Measurements from ENCODE around the gene ARHGAP18. TPM values are rescaled to one million over a fixed set of nuclear protein-coding genes. Genes with fewer than 3 reads are reported as not detected.

The ARHGAP18 gene
- total RNA-seq, 4 donors from 2014 or later = 29.1 to 47.2 (median 38.5) TPM

GRCh38 chr6:129695373-129696027 is 14.5 kb downstream of the ARHGAP18 start:
- no peak for ATAC-seq (ENCODE audit: low FRiP score)
- TF ChIP-seq, protein P1, sequence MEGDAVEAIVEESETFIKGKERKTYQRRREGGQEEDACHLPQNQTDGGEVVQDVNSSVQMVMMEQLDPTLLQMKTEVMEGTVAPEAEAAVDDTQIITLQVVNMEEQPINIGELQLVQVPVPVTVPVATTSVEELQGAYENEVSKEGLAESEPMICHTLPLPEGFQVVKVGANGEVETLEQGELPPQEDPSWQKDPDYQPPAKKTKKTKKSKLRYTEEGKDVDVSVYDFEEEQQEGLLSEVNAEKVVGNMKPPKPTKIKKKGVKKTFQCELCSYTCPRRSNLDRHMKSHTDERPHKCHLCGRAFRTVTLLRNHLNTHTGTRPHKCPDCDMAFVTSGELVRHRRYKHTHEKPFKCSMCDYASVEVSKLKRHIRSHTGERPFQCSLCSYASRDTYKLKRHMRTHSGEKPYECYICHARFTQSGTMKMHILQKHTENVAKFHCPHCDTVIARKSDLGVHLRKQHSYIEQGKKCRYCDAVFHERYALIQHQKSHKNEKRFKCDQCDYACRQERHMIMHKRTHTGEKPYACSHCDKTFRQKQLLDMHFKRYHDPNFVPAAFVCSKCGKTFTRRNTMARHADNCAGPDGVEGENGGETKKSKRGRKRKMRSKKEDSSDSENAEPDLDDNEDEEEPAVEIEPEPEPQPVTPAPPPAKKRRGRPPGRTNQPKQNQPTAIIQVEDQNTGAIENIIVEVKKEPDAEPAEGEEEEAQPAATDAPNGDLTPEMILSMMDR (IDR thresholded peaks at IDR 0.05) = no peak

GRCh38 chr6:129694036-129694435 is 15.9 kb downstream of the ARHGAP18 start:
- DNase-seq (ENCODE audit: low spot score) (no peak), ATAC-seq (ENCODE audit: low FRiP score) (no peak)
- TF ChIP-seq, protein P1 (IDR thresholded peaks at IDR 0.05) = no peak

More at GRCh38 chr6:129695373-129696027, 14.5 kb downstream of the ARHGAP18 start:
- DNase-seq (ENCODE audit: low spot score) = no peak

GRCh38 chr6:129692467-129692866 is 17.5 kb downstream of the ARHGAP18 start:
- ATAC-seq (ENCODE audit: low FRiP score) (no peak), DNase-seq (ENCODE audit: low spot score) (no peak)
- TF ChIP-seq, protein P1 (IDR thresholded peaks at IDR 0.05) = no peak

DNA sequence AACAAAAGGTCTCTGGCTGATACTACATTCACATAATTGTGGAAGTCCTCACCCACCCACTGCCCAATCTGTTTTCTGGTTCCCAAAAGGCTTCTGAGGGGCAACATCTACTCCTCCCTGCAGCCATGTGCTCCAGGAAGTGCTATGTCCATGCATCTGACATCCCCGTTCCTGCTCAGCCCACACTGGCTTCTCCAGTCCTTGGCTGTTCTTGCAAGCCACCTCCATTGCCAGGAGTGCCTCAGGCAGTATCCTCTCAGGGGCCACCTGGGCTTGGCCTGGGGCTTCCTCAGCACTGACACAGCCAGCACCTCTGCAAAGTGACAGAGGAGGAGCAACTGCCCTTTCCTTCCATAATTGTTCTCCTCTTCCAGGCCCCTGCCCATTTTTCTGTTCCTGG is 18.3 kb downstream of the ARHGAP18 start:
- no peak for ATAC-seq (ENCODE audit: low FRiP score)
- TF ChIP-seq, protein P1 (IDR thresholded peaks at IDR 0.05) = no peak
- DNase-seq (ENCODE audit: low spot score) = no peak

GRCh38 chr6:129691043-129691640 is 18.8 kb downstream of the ARHGAP18 start:
- TF ChIP-seq, protein P1 (IDR thresholded peaks at IDR 0.05) = no peak
- DNase-seq (ENCODE audit: low spot score) (no peak), ATAC-seq (ENCODE audit: low FRiP score) (no peak)

DNA sequence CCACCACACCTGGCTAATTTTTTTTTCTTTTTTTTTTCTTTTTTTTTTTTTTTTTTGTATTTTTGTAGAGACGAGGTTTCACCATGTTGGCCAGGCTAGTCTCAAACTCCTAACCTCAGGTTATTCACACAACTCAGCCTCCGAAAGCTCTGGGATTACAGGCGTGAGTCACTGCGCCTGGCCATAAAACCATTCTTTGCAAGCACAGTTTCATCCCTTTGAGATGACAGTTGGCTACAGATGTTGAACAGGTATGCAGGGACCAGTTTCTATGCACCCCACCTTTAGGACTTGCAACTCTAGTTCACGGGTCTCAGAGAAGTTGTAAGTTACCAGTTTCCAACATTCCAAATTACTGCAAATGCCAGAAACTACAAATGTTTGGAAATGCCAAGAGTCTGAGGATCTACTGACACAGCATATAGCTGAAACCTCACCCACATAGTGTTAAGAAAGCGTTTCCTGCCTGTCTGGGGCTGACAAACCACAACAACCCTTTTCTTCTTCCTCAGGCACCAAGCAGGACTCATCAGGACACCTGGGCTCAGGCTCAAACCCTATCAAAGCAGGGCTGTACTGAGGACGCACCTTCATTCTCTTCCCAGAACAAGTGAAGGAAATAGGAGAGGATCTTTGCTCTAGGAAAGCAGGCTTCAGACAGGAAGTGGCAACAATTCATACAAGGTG is 22.9 kb downstream of the ARHGAP18 start:
- DNase-seq (ENCODE audit: low spot score) (no peak), ATAC-seq (ENCODE audit: low FRiP score) (no peak)
- TF ChIP-seq, protein P1 (IDR thresholded peaks at IDR 0.05) = no peak
